ENCODE results near the gene ZHX3. TPM values are rescaled to one million over a fixed set of nuclear protein-coding genes. Genes with fewer than 3 reads are reported as not detected.

The ZHX3 gene
- total and polyA plus RNA-seq, 9 of the 15 experiments (the other 6 are each of a cell fraction or from before 2014, with no cell fraction given), result 0.80 to 14.6 (median 4.9) TPM

DNA sequence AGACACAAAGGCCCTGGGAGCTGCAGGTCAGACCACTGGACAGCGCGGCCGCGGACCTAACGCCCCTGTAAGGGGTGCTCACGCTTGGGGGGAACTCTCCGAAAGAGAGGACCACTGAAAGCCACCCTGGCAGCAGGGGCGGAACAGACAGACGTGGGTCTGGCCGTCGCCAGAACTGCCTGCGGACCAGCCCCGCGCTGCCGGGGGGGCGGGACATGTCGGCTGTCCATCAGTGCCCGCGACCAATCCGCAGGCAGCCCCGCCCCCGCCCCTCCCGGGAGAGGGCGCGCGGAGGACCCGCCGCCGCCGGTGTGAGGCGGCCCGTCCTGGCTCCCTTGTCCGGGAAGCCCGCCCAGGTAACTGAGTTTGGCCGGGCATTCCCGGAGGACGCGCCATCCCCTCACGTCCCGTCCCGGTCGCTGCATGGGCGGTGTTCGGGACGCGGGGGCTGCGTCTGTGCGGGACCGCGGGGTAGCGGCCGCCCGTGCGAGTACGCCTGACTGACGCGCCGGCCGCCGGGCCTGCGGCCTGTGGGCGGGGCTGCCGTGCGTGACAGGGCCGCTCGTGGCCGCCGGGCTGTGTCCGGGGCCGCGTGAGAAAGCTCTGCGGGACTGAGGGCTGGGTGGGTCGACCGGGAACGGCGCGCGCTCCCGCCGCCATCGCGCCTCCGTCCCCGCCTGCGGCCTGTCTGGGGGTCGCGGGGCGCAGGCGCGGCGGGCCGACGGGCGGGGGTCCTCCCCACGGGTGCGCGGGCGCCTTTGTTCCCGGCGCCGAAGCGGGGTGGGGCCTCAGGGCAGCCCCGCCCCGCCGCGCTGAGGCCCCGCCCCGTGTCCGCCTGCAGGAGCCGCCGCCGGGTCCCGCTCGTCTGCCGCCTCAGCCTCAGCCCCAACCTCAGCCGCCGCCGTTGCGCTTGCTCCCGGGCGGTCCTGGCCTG lies 180.6 kb downstream of the ZHX3 start, which contains the start of gene PLCG1 (continued):
- TF ChIP-seq NONO (IDR thresholded peaks at IDR 0.05; ENCODE audit: low read depth in 2 of 2, low read length in 1 of 2), result peak; percentile 44 to 88; a peak in 3 of 4 replicates
- TF ChIP-seq SIN3A (IDR thresholded peaks at IDR 0.05; ENCODE audit: borderline replicate concordance in 2 of 2, control insufficient read depth in 1 of 2, low read depth in 2 of 2, low read length in 2 of 2), result peak in 1 of 2 experiments; percentile 66; a peak in 1 of 4 replicates
- TF ChIP-seq, protein P1, sequence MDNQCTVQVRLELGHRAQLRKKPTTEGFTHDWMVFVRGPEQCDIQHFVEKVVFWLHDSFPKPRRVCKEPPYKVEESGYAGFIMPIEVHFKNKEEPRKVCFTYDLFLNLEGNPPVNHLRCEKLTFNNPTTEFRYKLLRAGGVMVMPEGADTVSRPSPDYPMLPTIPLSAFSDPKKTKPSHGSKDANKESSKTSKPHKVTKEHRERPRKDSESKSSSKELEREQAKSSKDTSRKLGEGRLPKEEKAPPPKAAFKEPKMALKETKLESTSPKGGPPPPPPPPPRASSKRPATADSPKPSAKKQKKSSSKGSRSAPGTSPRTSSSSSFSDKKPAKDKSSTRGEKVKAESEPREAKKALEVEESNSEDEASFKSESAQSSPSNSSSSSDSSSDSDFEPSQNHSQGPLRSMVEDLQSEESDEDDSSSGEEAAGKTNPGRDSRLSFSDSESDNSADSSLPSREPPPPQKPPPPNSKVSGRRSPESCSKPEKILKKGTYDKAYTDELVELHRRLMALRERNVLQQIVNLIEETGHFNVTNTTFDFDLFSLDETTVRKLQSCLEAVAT (IDR thresholded peaks at IDR 0.05), result no peak
- TF ChIP-seq, protein P2, sequence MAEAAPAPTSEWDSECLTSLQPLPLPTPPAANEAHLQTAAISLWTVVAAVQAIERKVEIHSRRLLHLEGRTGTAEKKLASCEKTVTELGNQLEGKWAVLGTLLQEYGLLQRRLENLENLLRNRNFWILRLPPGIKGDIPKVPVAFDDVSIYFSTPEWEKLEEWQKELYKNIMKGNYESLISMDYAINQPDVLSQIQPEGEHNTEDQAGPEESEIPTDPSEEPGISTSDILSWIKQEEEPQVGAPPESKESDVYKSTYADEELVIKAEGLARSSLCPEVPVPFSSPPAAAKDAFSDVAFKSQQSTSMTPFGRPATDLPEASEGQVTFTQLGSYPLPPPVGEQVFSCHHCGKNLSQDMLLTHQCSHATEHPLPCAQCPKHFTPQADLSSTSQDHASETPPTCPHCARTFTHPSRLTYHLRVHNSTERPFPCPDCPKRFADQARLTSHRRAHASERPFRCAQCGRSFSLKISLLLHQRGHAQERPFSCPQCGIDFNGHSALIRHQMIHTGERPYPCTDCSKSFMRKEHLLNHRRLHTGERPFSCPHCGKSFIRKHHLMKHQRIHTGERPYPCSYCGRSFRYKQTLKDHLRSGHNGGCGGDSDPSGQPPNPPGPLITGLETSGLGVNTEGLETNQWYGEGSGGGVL (CRISPR knock-in tag; IDR thresholded peaks at IDR 0.05), result no peak
- no peak for TF ChIP-seq COPS2 (conservative IDR thresholded peaks at IDR 0.05)
- TF ChIP-seq, protein P3, sequence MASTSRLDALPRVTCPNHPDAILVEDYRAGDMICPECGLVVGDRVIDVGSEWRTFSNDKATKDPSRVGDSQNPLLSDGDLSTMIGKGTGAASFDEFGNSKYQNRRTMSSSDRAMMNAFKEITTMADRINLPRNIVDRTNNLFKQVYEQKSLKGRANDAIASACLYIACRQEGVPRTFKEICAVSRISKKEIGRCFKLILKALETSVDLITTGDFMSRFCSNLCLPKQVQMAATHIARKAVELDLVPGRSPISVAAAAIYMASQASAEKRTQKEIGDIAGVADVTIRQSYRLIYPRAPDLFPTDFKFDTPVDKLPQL (IDR thresholded peaks at IDR 0.05; ENCODE audit: extremely low read depth, insufficient read length), result no peak
- no peak for TF ChIP-seq NELFE (IDR thresholded peaks at IDR 0.05; ENCODE audit: insufficient read depth, insufficient read length)
- TF ChIP-seq NCOA4 (IDR thresholded peaks at IDR 0.05; ENCODE audit: partially characterized antibody), result no peak
- no peak; the same call in 1 of the 2 replicates for TF ChIP-seq ESRRA (IDR thresholded peaks at IDR 0.05; ENCODE audit: borderline replicate concordance, low read depth)
- TF ChIP-seq ZFX (CRISPR knock-in tag; IDR thresholded peaks at IDR 0.05), result peak; percentile 90
- TF ChIP-seq SUPT5H (IDR thresholded peaks at IDR 0.05), result peak; percentile 75
- no peak for TF ChIP-seq HNRNPUL1 (IDR thresholded peaks at IDR 0.05; ENCODE audit: low read length)
- TF ChIP-seq, protein P4, sequence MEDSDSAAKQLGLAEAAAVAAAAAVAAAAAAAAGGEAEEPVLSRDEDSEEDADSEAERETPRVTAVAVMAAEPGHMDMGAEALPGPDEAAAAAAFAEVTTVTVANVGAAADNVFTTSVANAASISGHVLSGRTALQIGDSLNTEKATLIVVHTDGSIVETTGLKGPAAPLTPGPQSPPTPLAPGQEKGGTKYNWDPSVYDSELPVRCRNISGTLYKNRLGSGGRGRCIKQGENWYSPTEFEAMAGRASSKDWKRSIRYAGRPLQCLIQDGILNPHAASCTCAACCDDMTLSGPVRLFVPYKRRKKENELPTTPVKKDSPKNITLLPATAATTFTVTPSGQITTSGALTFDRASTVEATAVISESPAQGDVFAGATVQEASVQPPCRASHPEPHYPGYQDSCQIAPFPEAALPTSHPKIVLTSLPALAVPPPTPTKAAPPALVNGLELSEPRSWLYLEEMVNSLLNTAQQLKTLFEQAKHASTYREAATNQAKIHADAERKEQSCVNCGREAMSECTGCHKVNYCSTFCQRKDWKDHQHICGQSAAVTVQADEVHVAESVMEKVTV (CRISPR knock-in tag; IDR thresholded peaks at IDR 0.05), result no peak
- TF ChIP-seq GABPB2 (CRISPR knock-in tag; conservative IDR thresholded peaks at IDR 0.05), result no peak
- no peak for TF ChIP-seq ZNF165 (CRISPR knock-in tag; IDR thresholded peaks at IDR 0.05; ENCODE audit: borderline replicate concordance)
- no peak for TF ChIP-seq EHMT2 (IDR thresholded peaks at IDR 0.05)
- no peak; the same call in 1 of the 2 replicates for TF ChIP-seq ZBTB1 (CRISPR knock-in tag; IDR thresholded peaks at IDR 0.05; ENCODE audit: borderline replicate concordance, low read depth)
- TF ChIP-seq, protein P5, sequence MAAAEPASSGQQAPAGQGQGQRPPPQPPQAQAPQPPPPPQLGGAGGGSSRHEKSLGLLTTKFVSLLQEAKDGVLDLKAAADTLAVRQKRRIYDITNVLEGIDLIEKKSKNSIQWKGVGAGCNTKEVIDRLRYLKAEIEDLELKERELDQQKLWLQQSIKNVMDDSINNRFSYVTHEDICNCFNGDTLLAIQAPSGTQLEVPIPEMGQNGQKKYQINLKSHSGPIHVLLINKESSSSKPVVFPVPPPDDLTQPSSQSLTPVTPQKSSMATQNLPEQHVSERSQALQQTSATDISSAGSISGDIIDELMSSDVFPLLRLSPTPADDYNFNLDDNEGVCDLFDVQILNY (CRISPR knock-in tag; IDR thresholded peaks at IDR 0.05), result no peak
